Stomach (tissue), 9 donors: ENCODE measurements around the gene TTF2. TPM values are rescaled to one million over a fixed set of nuclear protein-coding genes. Genes with fewer than 3 reads are reported as not detected.

ENCODE experiments used
- DNase-seq, 2 donors: peaks; one replicate each; pipeline versions ENCODE4 v3.0.0 to v3.0.0-alpha.2; 2013 to 2019
- H3K27ac ChIP-seq, 5 donors: fragments of 200-600 bp in 4 of 5; sonication (generic) in 4 of 5; one replicate each; pipeline ENCODE4 v1.5.1; 2013 to 2019; ENCODE audit warnings: mild to moderate bottlenecking in 1 of 5, moderate library complexity in 1 of 5
- H3K27me3 ChIP-seq, 3 donors: fragments of 200-600 bp; sonication (generic); one replicate each; pipeline ENCODE4 v1.5.1; 2017 to 2019; ENCODE audit warnings: mixed run types in 1 of 3
- H3K36me3 ChIP-seq, 4 donors: fragments of 200-600 bp; sonication (generic); 1 replicate in 3 of 4; 2 replicates in 1 of 4; pipeline ENCODE4 v1.5.1; 2016 to 2019
- H3K4me1 ChIP-seq, 4 donors: fragments of 200-600 bp; sonication (generic); one replicate each; pipeline ENCODE4 v1.5.1; 2016 to 2019
- H3K4me3 ChIP-seq, 4 donors: fragments of 200-600 bp; sonication (generic) in 3 of 4; one replicate each; pipeline ENCODE4 v1.5.1; 2016 to 2019; ENCODE audit warnings: mild to moderate bottlenecking in 1 of 4
- H3K9me3 ChIP-seq, 4 donors: fragments of 200-600 bp; sonication (generic); one replicate each; pipeline ENCODE4 v1.5.1; 2016 to 2019
- CTCF ChIP-seq, 7 experiments: fragments of 450-650 bp in 4 of 7; fragments of 200-600 bp in 3 of 7; sonication (generic) in 3 of 7; IDR thresholded peaks; one replicate each; pipeline ENCODE4 v1.5.1; 2016 to 2019; ENCODE audit warnings: antibody characterized with exemption in 7 of 7, control low read depth in 2 of 7, mild to moderate bottlenecking in 1 of 7
- EP300 ChIP-seq: sonication (generic); formaldehyde crosslinking; IDR thresholded peaks from one replicate; pipeline ENCODE4 v1.6.1; 2017; ENCODE audit warnings: antibody characterized with exemption
- POLR2A ChIP-seq, 4 donors: fragments of 450-650 bp; IDR thresholded peaks; one replicate each; pipeline ENCODE4 v1.6.1; 2016; ENCODE audit warnings: antibody characterized with exemption in 4 of 4, control low read depth in 2 of 4, mild to moderate bottlenecking in 1 of 4, moderate library complexity in 1 of 4
- POLR2AphosphoS5 ChIP-seq, 3 donors: sonication (generic); formaldehyde crosslinking; IDR thresholded peaks; one replicate each; pipeline ENCODE4 v1.6.1; 2016; ENCODE audit warnings: antibody characterized with exemption in 3 of 3
- WGBS, 5 donors: extraction: QIAGEN DNeasy Blood & Tissue Kit in 3 of 5; methylation state at CpG; one replicate each; pipeline versions ENCODE4 v1.1.5 to v1.1.7; 2013 to 2018; 5-methylcytosine and 5-hydroxymethylcytosine counted together
- intact Hi-C: fragments of 100-400 bp; cut with DNase I; formaldehyde crosslinking; loops from one replicate; pipeline ENCODE4 v1.15.1; 2023; ENCODE audit warnings: low total_unique reads
- polyA plus RNA-seq, 3 donors: library from polyadenylated mRNA; stranded (reverse); fragments of 200-250 nt; gene quantifications; one replicate each; pipeline ENCODE4 v1.2.3, GENCODE V29; 2013
- total RNA-seq, 5 donors: library from RNA; depleted of rRNA; stranded (reverse); fragments of >200 nt; gene quantifications; one replicate each; pipeline versions ENCODE4 v1.1.0 to v1.2.3, GENCODE V29; 2014 to 2016
- donor health status: healthy with polysubstance abuse.
- donor health status: Bipolar disorder and iron deficiency.
- donor health status: healthy.

The TTF2 gene
- total and polyA plus RNA-seq, 8 donors, result 1.7 to 58.7 (median 10.7) TPM

- TF ChIP-seq EP300 (no peak), POLR2A (IDR thresholded peaks at IDR 0.05) (no peak)
- H3K27me3 ChIP-seq, result no peaks in the 10 kb centered on the region
- no peaks in the 10 kb centered on the region for H3K9me3 ChIP-seq
- H3K36me3 ChIP-seq, result peaks cover 0 to 8% (median 0%) of the 10 kb centered on the region in 4 donors
- no peak for DNase-seq
- no peaks in the 10 kb centered on the region for H3K4me1 ChIP-seq
- H3K4me3 ChIP-seq, result no peak overlapping the region
- WGBS, 5 donors, result 80 to 88% (median 82%) methylated on average over 1 of the region's 1 CpG
- intact Hi-C loops, result no loop called here
- H3K27ac ChIP-seq, result no peak overlapping the region
Measured at GRCh38 chr1:117030271-117030877, 29.8 kb upstream of the TTF2 start.

- TF ChIP-seq EP300 (no peak), POLR2AphosphoS5 (IDR thresholded peaks at IDR 0.05) (no peak), CTCF (IDR thresholded peaks at IDR 0.05) (no peak), POLR2A (IDR thresholded peaks at IDR 0.05) (no peak)
- Histone ChIP-seq H3K9me3 (no peaks in the 10 kb centered on the region), H3K4me3 (no peak overlapping the region), H3K27me3 (no peaks in the 10 kb centered on the region), H3K4me1 (no peaks in the 10 kb centered on the region), H3K27ac (no peak overlapping the region), H3K36me3 (no peaks in the 10 kb centered on the region)
- 88 to 97% (median 93%) methylated on average over 3 of the region's 3 CpGs for WGBS, 5 donors
- no peak for DNase-seq
- intact Hi-C loops, result no loop called here
Measured at GRCh38 chr1:117032266-117032665, 27.9 kb upstream of the TTF2 start.

GRCh38 chr1:117032681-117033539, 27.2 kb upstream of the TTF2 start:
- Histone ChIP-seq H3K36me3 (no peaks in the 10 kb centered on the region), H3K4me3 (no peak overlapping the region), H3K4me1 (no peaks in the 10 kb centered on the region), H3K27me3 (no peaks in the 10 kb centered on the region), H3K27ac (no peak overlapping the region), H3K9me3 (no peaks in the 10 kb centered on the region)
- TF ChIP-seq POLR2A (IDR thresholded peaks at IDR 0.05) (no peak), CTCF (IDR thresholded peaks at IDR 0.05) (no peak), POLR2AphosphoS5 (IDR thresholded peaks at IDR 0.05) (no peak), EP300 (no peak)
- intact Hi-C loops, result no loop called here
- 74 to 84% (median 81%) methylated on average over 11 of the region's 11 CpGs for WGBS, 5 donors
- DNase-seq, result no peak

GRCh38 chr1:117033772-117034171, 26.4 kb upstream of the TTF2 start:
- Histone ChIP-seq H3K36me3 (no peaks in the 10 kb centered on the region), H3K4me1 (no peaks in the 10 kb centered on the region), H3K27me3 (no peaks in the 10 kb centered on the region), H3K4me3 (no peak overlapping the region), H3K27ac (no peak overlapping the region), H3K9me3 (no peaks in the 10 kb centered on the region)
- no peak for DNase-seq
- 77 to 85% (median 79%) methylated on average over 7 of the region's 7 CpGs for WGBS, 5 donors
- TF ChIP-seq EP300, result no peak
- no peak for TF ChIP-seq CTCF (IDR thresholded peaks at IDR 0.05)
- TF ChIP-seq POLR2A (IDR thresholded peaks at IDR 0.05), result no peak
- no peak for TF ChIP-seq POLR2AphosphoS5 (IDR thresholded peaks at IDR 0.05)
- intact Hi-C loops, result no loop called here
